Sigmoid colon (tissue), 7 donors: Measurements from ENCODE around the gene CALML3. TPM values are rescaled to one million over a fixed set of nuclear protein-coding genes. Genes with fewer than 3 reads are reported as not detected.

Source experiments
- DNase-seq: peaks from one replicate; pipeline ENCODE4 v3.0.0-alpha.2; 2019
- H3K27ac ChIP-seq, 4 donors: fragments of 200-600 bp; sonication (generic); one replicate each; pipeline ENCODE4 v1.5.1; 2016 to 2019; ENCODE audit warnings: mild to moderate bottlenecking in 1 of 4
- H3K27me3 ChIP-seq, 3 donors: fragments of 200-600 bp; sonication (generic); one replicate each; pipeline ENCODE4 v1.5.1; 2019; ENCODE audit warnings: mild to moderate bottlenecking in 1 of 3
- H3K36me3 ChIP-seq, 4 donors: fragments of 200-600 bp; sonication (generic); one replicate each; pipeline ENCODE4 v1.5.1; 2016 to 2019
- H3K4me1 ChIP-seq, 4 donors: fragments of 200-600 bp; sonication (generic); one replicate each; pipeline ENCODE4 v1.5.1; 2017 to 2019
- H3K4me3 ChIP-seq, 4 donors: fragments of 200-600 bp; sonication (generic); one replicate each; pipeline ENCODE4 v1.5.1; 2017 to 2019; ENCODE audit warnings: mild to moderate bottlenecking in 2 of 4, moderate library complexity in 1 of 4
- H3K9me3 ChIP-seq, 4 donors: fragments of 200-600 bp in 3 of 4; sonication (generic) in 3 of 4; one replicate each; pipeline versions ENCODE4 v1.5.1 to v1.6.1; 2013 to 2019
- CTCF ChIP-seq, 4 experiments: fragments of 450-650 bp in 3 of 4; fragments of 200-600 bp in 1 of 4; IDR thresholded peaks; one replicate each; pipeline ENCODE4 v1.5.1; 2016 to 2019; ENCODE audit warnings: antibody characterized with exemption in 4 of 4, mild to moderate bottlenecking in 3 of 4, moderate library complexity in 2 of 4
- EP300 ChIP-seq, 4 donors: sonication (generic); formaldehyde crosslinking; IDR thresholded peaks; one replicate each; pipeline ENCODE4 v1.6.1; 2017; ENCODE audit warnings: antibody characterized with exemption in 4 of 4
- POLR2A ChIP-seq, 2 donors: fragments of 450-650 bp; IDR thresholded peaks; one replicate each; pipeline ENCODE4 v1.6.1; 2016; ENCODE audit warnings: antibody characterized with exemption in 2 of 2, mild to moderate bottlenecking in 2 of 2, moderate library complexity in 2 of 2
- POLR2AphosphoS5 ChIP-seq, 4 donors: sonication (generic); formaldehyde crosslinking; IDR thresholded peaks; one replicate each; pipeline ENCODE4 v1.6.1; 2017; ENCODE audit warnings: antibody characterized with exemption in 4 of 4
- WGBS, 2 donors: extraction: QIAGEN DNeasy Blood & Tissue Kit; methylation state at CpG; one replicate each; pipeline ENCODE4 v1.1.7; 2013; 5-methylcytosine and 5-hydroxymethylcytosine counted together
- intact Hi-C: fragments of 100-400 bp; cut with DNase I; formaldehyde crosslinking; loops from one replicate; pipeline ENCODE4 v1.15.1; 2023
- polyA plus RNA-seq, 3 donors: library from polyadenylated mRNA; stranded (reverse); fragments of 200-250 nt; gene quantifications; one replicate each; pipeline ENCODE4 v1.2.3, GENCODE V29; 2013
- total RNA-seq, 4 donors: library from RNA; depleted of rRNA; stranded (reverse); fragments of >200 nt; gene quantifications; one replicate each; pipeline ENCODE4 v1.1.0, GENCODE V29; 2016
- donor health status: healthy with polysubstance abuse.
- donor health status: Bipolar disorder and iron deficiency.
- donor health status: healthy.

CALML3 gene
- total and polyA plus RNA-seq, 7 donors, result 0.15 TPM; not detected in 6

GRCh38 chr10:5478694-5479305 is 46.0 kb upstream of the CALML3 start:
- 91 to 93% methylated on average over 18 of the region's 18 CpGs for whole genome bisulfite sequencing, 2 donors
- DNase-seq, result peak; percentile 53
- intact Hi-C loops, result no loop called here
- Histone ChIP-seq H3K27ac (no peak overlapping the region), H3K4me1 (no peaks in the 10 kb centered on the region), H3K36me3 (no peaks in the 10 kb centered on the region), H3K4me3 (no peak overlapping the region), H3K27me3 (no peaks in the 10 kb centered on the region), H3K9me3 (no peaks in the 10 kb centered on the region)
- TF ChIP-seq POLR2AphosphoS5 (IDR thresholded peaks at IDR 0.05) (no peak), POLR2A (IDR thresholded peaks at IDR 0.05) (no peak), CTCF (IDR thresholded peaks at IDR 0.05) (no peak), EP300 (IDR thresholded peaks at IDR 0.05) (no peak)

- no peaks in the 10 kb centered on the region for H3K36me3 ChIP-seq
- intact Hi-C loops, result no loop called here
- TF ChIP-seq POLR2A (IDR thresholded peaks at IDR 0.05) (no peak), CTCF (IDR thresholded peaks at IDR 0.05) (no peak), EP300 (IDR thresholded peaks at IDR 0.05) (no peak), POLR2AphosphoS5 (IDR thresholded peaks at IDR 0.05) (no peak)
- no peak overlapping the region for H3K4me3 ChIP-seq
- H3K27ac ChIP-seq, result no peak overlapping the region
- no peaks in the 10 kb centered on the region for H3K9me3 ChIP-seq
- peak; percentile 28 for DNase-seq
- H3K4me1 ChIP-seq, result no peaks in the 10 kb centered on the region
- H3K27me3 ChIP-seq, result no peaks in the 10 kb centered on the region
- 65 to 85% methylated on average over 14 of the region's 14 CpGs for WGBS, 2 donors
These were observed 45.1 kb upstream of the CALML3 start for GRCh38 chr10:5479481-5480161.

GRCh38 chr10:5480162-5480941 is 44.4 kb upstream of the CALML3 start:
- H3K9me3 ChIP-seq, result no peaks in the 10 kb centered on the region
- H3K27ac ChIP-seq, result no peak overlapping the region
- no peaks in the 10 kb centered on the region for H3K36me3 ChIP-seq
- peak; percentile 56 for DNase-seq
- TF ChIP-seq POLR2A (IDR thresholded peaks at IDR 0.05) (no peak), POLR2AphosphoS5 (IDR thresholded peaks at IDR 0.05) (no peak), EP300 (IDR thresholded peaks at IDR 0.05) (no peak), CTCF (IDR thresholded peaks at IDR 0.05) (no peak)
- WGBS, 2 donors, result 88 to 92% methylated on average over 21 of the region's 21 CpGs
- H3K4me3 ChIP-seq, result no peak overlapping the region
- H3K27me3 ChIP-seq, result no peaks in the 10 kb centered on the region
- intact Hi-C loops, result no loop called here
- H3K4me1 ChIP-seq, result no peaks in the 10 kb centered on the region

- peak; percentile 46 for DNase-seq
- H3K27ac ChIP-seq, result no peak overlapping the region
- intact Hi-C loops, result no loop called here
- no peaks in the 10 kb centered on the region for H3K27me3 ChIP-seq
- no peak overlapping the region for H3K4me3 ChIP-seq
- WGBS, 2 donors, result 92 to 95% methylated on average over 12 of the region's 12 CpGs
- no peaks in the 10 kb centered on the region for H3K4me1 ChIP-seq
- H3K36me3 ChIP-seq, result no peaks in the 10 kb centered on the region
- H3K9me3 ChIP-seq, result no peaks in the 10 kb centered on the region
- TF ChIP-seq POLR2A (IDR thresholded peaks at IDR 0.05), result no peak
- TF ChIP-seq POLR2AphosphoS5 (IDR thresholded peaks at IDR 0.05), result no peak
- no peak for TF ChIP-seq EP300 (IDR thresholded peaks at IDR 0.05)
- TF ChIP-seq CTCF (IDR thresholded peaks at IDR 0.05), result no peak
These were observed 43.6 kb upstream of the CALML3 start for GRCh38 chr10:5481121-5481520.
